ENCODE results near the gene TCF7L1.
A peak's percentile ranks its signal among the peaks of the same experiment; 100 is the strongest.

The TCF7L1 gene

GRCh38 chr2:85226783-85227182, 93.6 kb downstream of the TCF7L1 start:
- Histone ChIP-seq H3K27me3 (ENCODE audit: low read depth, low read length) (no peaks in the 10 kb centered on the region), H3K4me2 (ENCODE audit: low read length) (no peak overlapping the region), H3K9ac (ENCODE audit: low read length) (no peak overlapping the region), H3K79me2 (ENCODE audit: low read length) (no peaks in the 10 kb centered on the region), H3K4me3 (ENCODE audit: low read length) (no peak overlapping the region), H4K20me1 (ENCODE audit: insufficient read depth, low read length) (no peaks in the 10 kb centered on the region), H3K27ac (ENCODE audit: low read length) (no peak overlapping the region), H2AFZ (ENCODE audit: low read depth, low read length) (no peak overlapping the region), H3K9me3 (ENCODE audit: insufficient read depth, low read length) (no peaks in the 10 kb centered on the region), H3K4me1 (ENCODE audit: low read length) (no peaks in the 10 kb centered on the region), H3K36me3 (replicated peaks; ENCODE audit: low read depth, low read length) (no peaks in the 10 kb centered on the region)
- TF ChIP-seq, protein P1, sequence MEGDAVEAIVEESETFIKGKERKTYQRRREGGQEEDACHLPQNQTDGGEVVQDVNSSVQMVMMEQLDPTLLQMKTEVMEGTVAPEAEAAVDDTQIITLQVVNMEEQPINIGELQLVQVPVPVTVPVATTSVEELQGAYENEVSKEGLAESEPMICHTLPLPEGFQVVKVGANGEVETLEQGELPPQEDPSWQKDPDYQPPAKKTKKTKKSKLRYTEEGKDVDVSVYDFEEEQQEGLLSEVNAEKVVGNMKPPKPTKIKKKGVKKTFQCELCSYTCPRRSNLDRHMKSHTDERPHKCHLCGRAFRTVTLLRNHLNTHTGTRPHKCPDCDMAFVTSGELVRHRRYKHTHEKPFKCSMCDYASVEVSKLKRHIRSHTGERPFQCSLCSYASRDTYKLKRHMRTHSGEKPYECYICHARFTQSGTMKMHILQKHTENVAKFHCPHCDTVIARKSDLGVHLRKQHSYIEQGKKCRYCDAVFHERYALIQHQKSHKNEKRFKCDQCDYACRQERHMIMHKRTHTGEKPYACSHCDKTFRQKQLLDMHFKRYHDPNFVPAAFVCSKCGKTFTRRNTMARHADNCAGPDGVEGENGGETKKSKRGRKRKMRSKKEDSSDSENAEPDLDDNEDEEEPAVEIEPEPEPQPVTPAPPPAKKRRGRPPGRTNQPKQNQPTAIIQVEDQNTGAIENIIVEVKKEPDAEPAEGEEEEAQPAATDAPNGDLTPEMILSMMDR (IDR thresholded peaks at IDR 0.05; ENCODE audit: low read depth, low read length) = no peak
- no peak for TF ChIP-seq EZH2phosphoT487 (IDR thresholded peaks at IDR 0.05; ENCODE audit: low read depth)

DNA sequence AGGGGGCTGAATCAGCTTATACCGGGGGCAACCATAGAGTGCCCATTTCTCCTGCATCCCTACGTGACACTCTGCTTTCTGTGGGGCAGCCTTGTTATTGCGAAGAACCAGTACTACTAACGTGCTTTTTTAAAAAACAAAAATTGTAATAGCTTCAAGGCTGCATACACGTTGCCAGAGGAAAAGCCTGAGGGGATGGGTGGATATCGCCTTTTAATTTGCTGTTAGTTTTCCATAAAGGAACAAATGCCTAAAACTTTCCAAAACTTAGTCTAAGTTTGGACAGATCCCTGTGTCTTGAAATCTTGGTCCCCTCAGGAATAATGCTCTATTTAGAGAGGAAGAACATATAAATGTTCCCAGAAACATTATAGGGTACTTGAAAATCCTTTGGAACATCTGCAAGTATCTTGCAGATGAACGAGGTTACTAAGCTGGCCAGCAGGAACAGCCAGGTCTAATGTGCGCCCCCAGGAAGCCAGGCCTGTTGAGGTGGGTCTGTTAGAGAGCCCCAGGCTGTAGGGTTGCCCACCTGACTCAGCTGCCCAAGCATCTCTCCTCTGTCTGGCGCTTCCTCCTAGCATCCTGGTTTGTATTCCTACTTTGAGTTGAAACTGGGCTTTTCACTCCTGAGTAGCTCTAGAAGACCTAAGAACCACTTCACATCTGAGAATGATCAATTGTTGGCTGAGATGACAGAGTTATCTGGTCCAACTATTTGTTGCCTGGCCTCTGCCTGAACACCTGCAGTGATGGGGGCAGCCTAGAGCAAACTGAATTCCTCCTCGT, 97.7 kb downstream of the TCF7L1 start:
- H3K9ac ChIP-seq (ENCODE audit: low read length) = no peak overlapping the region
- no peaks in the 10 kb centered on the region for H3K79me2 ChIP-seq (ENCODE audit: low read length)
- H3K4me1 ChIP-seq (ENCODE audit: low read length) = no peaks in the 10 kb centered on the region
- H3K4me3 ChIP-seq (ENCODE audit: low read length) = no peak overlapping the region
- H3K27me3 ChIP-seq (ENCODE audit: low read depth, low read length) = no peaks in the 10 kb centered on the region
- H3K36me3 ChIP-seq (replicated peaks; ENCODE audit: low read depth, low read length) = no peaks in the 10 kb centered on the region
- no peaks in the 10 kb centered on the region for H3K9me3 ChIP-seq (ENCODE audit: insufficient read depth, low read length)
- no peak overlapping the region; the same call in 1 of the 2 replicates for H2AFZ ChIP-seq (ENCODE audit: low read depth, low read length)
- H4K20me1 ChIP-seq (ENCODE audit: insufficient read depth, low read length) = no peaks in the 10 kb centered on the region
- peak overlapping the region; percentile 28; the same call in 1 of the 2 replicates for H3K4me2 ChIP-seq (ENCODE audit: low read length)
- no peak overlapping the region for H3K27ac ChIP-seq (ENCODE audit: low read length)
- no peak for TF ChIP-seq EZH2phosphoT487 (IDR thresholded peaks at IDR 0.05; ENCODE audit: low read depth)
- TF ChIP-seq, protein P1 (IDR thresholded peaks at IDR 0.05; ENCODE audit: low read depth, low read length) = peak; percentile 27

DNA sequence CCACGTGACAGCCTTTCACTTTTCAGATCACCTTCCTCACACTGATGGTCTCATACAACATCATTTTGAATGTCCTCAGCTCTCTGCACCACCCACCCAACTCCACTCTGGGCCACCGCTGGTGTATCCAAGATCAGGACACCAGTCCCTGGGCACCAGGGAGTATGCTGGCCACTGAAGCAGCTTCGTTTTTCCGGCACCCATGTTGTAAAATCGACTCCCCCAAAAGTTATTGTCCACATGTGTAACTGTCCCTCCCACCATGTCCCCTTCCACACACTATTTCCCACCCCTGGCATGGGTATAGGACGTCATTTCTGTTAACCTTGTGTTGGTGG, 98.2 kb downstream of the TCF7L1 start:
- no peak overlapping the region; the same call in 1 of the 2 replicates for H2AFZ ChIP-seq (ENCODE audit: low read depth, low read length)
- no peak overlapping the region for H3K4me3 ChIP-seq (ENCODE audit: low read length)
- H3K27ac ChIP-seq (ENCODE audit: low read length) = no peak overlapping the region
- H3K9me3 ChIP-seq (ENCODE audit: insufficient read depth, low read length) = no peaks in the 10 kb centered on the region
- H4K20me1 ChIP-seq (ENCODE audit: insufficient read depth, low read length) = no peaks in the 10 kb centered on the region
- H3K79me2 ChIP-seq (ENCODE audit: low read length) = no peaks in the 10 kb centered on the region
- no peaks in the 10 kb centered on the region for H3K27me3 ChIP-seq (ENCODE audit: low read depth, low read length)
- no peaks in the 10 kb centered on the region for H3K36me3 ChIP-seq (replicated peaks; ENCODE audit: low read depth, low read length)
- H3K4me2 ChIP-seq (ENCODE audit: low read length) = peak overlapping the region; percentile 28
- H3K4me1 ChIP-seq (ENCODE audit: low read length) = no peaks in the 10 kb centered on the region
- no peak overlapping the region for H3K9ac ChIP-seq (ENCODE audit: low read length)
- no peak for TF ChIP-seq EZH2phosphoT487 (IDR thresholded peaks at IDR 0.05; ENCODE audit: low read depth)
- TF ChIP-seq, protein P1 (IDR thresholded peaks at IDR 0.05; ENCODE audit: low read depth, low read length) = no peak

DNA sequence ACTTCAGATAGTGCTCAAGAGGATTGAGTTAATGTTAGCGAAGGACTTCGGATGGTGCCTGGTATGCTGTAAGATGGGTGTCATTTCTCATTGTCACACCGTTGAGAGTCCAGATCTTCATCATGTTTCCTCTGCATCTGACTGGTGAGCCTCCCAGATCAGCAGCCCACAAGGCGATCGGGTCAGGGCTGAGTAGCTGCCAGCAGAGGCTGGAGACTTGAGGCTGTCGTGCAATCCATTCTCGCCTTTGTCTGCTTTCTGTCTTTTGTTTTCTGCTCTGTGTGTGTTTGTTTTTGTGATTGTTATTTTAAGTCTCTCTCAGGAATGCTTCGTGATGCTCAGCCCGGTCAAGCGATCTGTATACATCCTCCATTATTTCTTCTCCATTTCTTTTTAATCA, 98.8 kb downstream of the TCF7L1 start:
- no peak overlapping the region for H3K4me2 ChIP-seq (ENCODE audit: low read length)
- no peaks in the 10 kb centered on the region for H3K79me2 ChIP-seq (ENCODE audit: low read length)
- H4K20me1 ChIP-seq (ENCODE audit: insufficient read depth, low read length) = no peaks in the 10 kb centered on the region
- TF ChIP-seq EZH2phosphoT487 (IDR thresholded peaks at IDR 0.05; ENCODE audit: low read depth) = no peak
- TF ChIP-seq, protein P1 (IDR thresholded peaks at IDR 0.05; ENCODE audit: low read depth, low read length) = no peak
- no peaks in the 10 kb centered on the region for H3K4me1 ChIP-seq (ENCODE audit: low read length)
- no peaks in the 10 kb centered on the region for H3K36me3 ChIP-seq (replicated peaks; ENCODE audit: low read depth, low read length)
- H2AFZ ChIP-seq (ENCODE audit: low read depth, low read length) = no peak overlapping the region
- H3K27ac ChIP-seq (ENCODE audit: low read length) = no peak overlapping the region
- no peak overlapping the region for H3K4me3 ChIP-seq (ENCODE audit: low read length)
- H3K9ac ChIP-seq (ENCODE audit: low read length) = no peak overlapping the region
- H3K9me3 ChIP-seq (ENCODE audit: insufficient read depth, low read length) = no peaks in the 10 kb centered on the region
- no peaks in the 10 kb centered on the region for H3K27me3 ChIP-seq (ENCODE audit: low read depth, low read length)
